ENCODE measurements around the gene STAMBPL1.

Gene STAMBPL1

GRCh38 chr10:88953662-88954061 is 73.6 kb downstream of the STAMBPL1 start:
- TF ChIP-seq, protein P1, sequence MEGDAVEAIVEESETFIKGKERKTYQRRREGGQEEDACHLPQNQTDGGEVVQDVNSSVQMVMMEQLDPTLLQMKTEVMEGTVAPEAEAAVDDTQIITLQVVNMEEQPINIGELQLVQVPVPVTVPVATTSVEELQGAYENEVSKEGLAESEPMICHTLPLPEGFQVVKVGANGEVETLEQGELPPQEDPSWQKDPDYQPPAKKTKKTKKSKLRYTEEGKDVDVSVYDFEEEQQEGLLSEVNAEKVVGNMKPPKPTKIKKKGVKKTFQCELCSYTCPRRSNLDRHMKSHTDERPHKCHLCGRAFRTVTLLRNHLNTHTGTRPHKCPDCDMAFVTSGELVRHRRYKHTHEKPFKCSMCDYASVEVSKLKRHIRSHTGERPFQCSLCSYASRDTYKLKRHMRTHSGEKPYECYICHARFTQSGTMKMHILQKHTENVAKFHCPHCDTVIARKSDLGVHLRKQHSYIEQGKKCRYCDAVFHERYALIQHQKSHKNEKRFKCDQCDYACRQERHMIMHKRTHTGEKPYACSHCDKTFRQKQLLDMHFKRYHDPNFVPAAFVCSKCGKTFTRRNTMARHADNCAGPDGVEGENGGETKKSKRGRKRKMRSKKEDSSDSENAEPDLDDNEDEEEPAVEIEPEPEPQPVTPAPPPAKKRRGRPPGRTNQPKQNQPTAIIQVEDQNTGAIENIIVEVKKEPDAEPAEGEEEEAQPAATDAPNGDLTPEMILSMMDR (IDR thresholded peaks at IDR 0.05; ENCODE audit: insufficient read depth, low read depth, low read length, missing control alignments), result no peak

DNA sequence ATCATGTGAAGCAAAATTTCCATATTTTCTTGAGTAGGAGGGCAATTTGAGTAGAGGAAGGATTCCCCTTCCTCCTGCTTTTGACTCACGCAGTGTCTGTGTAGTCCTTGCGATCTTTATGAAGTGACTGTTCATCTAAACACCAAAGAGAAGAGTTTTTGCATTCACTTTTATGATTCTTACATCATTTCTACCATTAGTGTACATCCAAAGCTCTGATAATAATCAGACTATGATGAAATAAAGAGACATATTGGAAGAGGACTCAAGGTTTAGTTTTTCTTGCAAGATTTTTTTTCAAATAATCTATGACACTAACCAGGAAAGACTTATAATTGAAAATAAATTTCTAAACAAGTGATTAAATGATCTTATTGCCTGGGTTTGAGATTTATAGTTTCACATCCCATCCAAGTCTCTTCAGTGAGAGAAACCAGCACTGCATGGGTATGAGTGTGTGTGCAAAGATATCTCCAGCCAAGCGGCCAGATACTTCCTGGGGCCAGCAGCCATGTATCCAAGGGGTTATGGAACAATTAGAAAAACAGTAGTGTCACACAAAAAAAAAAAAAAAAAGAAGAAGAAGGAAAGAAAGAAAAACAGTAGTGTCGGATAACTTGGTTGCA is 74.5 kb downstream of the STAMBPL1 start:
- TF ChIP-seq, protein P1 (IDR thresholded peaks at IDR 0.05; ENCODE audit: insufficient read depth, low read depth, low read length, missing control alignments), result no peak
- no peak overlapping the region for H3K4me3 ChIP-seq (ENCODE audit: low read length)

More at GRCh38 chr10:88953662-88954061, 73.6 kb downstream of the STAMBPL1 start:
- no peak overlapping the region for H3K4me3 ChIP-seq (ENCODE audit: low read length)
- no peak for DNase-seq (ENCODE audit: low read depth)

GRCh38 chr10:88957381-88957780 is 77.3 kb downstream of the STAMBPL1 start:
- DNase-seq (ENCODE audit: low read depth), result no peak
- TF ChIP-seq, protein P1 (IDR thresholded peaks at IDR 0.05; ENCODE audit: insufficient read depth, low read depth, low read length, missing control alignments), result no peak
- H3K4me3 ChIP-seq (ENCODE audit: low read length), result no peak overlapping the region

More for the DNA sequence above, 74.5 kb downstream of the STAMBPL1 start:
- DNase-seq (ENCODE audit: low read depth), result no peak

DNA sequence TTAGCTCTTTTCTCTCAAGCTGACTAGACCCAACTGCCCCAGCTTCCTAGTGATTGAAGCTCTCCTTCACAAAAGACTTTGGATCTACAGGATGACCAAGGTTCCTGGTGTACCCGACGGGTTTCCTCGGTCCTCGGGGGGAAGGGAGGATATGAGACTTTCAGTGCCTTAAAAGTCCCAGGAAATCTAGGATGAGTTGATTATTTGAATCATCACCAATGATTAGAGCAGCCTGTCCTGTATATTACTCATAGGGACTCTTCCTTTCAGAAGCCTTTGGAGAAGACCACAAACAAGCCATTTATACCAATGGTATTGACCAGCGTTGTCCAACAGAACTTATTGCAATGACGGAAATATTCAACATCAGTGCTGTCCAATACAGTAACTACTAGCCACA is 78.7 kb downstream of the STAMBPL1 start:
- DNase-seq (ENCODE audit: low read depth), result no peak
- TF ChIP-seq, protein P1 (IDR thresholded peaks at IDR 0.05; ENCODE audit: insufficient read depth, low read depth, low read length, missing control alignments), result no peak
- no peak overlapping the region for H3K4me3 ChIP-seq (ENCODE audit: low read length)

DNA sequence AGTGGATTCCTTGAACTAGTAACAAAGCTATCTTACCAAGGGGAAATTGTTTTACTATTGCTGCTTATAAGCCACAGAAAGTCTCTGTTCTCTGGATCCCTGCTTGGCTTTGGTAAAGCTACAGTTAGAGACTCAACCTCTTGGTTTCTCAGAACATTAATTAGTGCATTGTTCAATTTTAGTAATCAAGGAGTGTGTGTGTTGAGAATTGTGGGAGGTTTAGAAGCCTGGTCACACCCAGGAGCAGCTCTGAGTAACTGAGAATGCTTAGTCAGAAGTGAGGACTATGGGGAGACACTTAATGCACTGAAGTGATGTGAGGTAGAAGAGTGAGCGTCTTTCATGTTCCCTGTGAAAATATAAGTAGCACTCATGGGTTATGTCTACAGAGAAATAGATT is 80.8 kb downstream of the STAMBPL1 start:
- H3K4me3 ChIP-seq (ENCODE audit: low read length), result no peak overlapping the region
- DNase-seq (ENCODE audit: low read depth), result peak; percentile 47
- TF ChIP-seq, protein P1 (IDR thresholded peaks at IDR 0.05; ENCODE audit: insufficient read depth, low read depth, low read length, missing control alignments), result no peak

DNA sequence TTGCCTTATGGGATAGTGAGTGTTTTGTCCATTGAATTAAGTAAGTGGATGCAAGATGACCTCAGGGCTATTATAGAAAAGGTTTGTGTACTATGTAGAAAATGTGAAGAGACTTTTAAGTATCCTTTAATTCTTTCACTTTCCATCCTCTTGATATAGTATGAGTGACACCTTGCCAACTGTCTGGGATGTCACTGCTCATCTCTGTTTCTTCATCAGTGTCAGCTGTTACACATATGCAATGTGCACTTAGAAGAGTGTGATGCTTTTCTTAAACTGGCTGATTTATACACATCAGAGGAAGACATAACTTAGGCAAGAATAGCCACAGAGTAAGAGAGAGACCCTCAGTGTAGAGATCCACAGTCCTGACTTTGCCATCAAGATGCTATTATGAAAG is 81.2 kb downstream of the STAMBPL1 start:
- no peak overlapping the region for H3K4me3 ChIP-seq (ENCODE audit: low read length)
- no peak for DNase-seq (ENCODE audit: low read depth)
- TF ChIP-seq, protein P1 (IDR thresholded peaks at IDR 0.05; ENCODE audit: insufficient read depth, low read depth, low read length, missing control alignments), result no peak

- no peak overlapping the region for H3K4me3 ChIP-seq (ENCODE audit: low read length)
- no peak for DNase-seq (ENCODE audit: low read depth)
- TF ChIP-seq, protein P1 (IDR thresholded peaks at IDR 0.05; ENCODE audit: insufficient read depth, low read depth, low read length, missing control alignments), result no peak
These were observed 82.3 kb downstream of the STAMBPL1 start for GRCh38 chr10:88962336-88962735.

Data from epithelial cell of esophagus (primary cell).